ENCODE results near the gene MORC4. TPM values are rescaled to one million over a fixed set of nuclear protein-coding genes. Genes with fewer than 3 reads are reported as not detected.
A peak's percentile ranks its signal among the peaks of the same experiment; 100 is the strongest.

Gene MORC4
- total and polyA plus RNA-seq, 2 of the 4 experiments (the other 2 are of a cell fraction): 17.5 to 34.2 TPM

GRCh38 chrX:106897259-106897658 is 102.8 kb downstream of the MORC4 start:
- no peak overlapping the region for H3K23ac ChIP-seq (ENCODE audit: low read depth, low read length)
- H2BK120ac ChIP-seq (ENCODE audit: low read depth, low read length): no peak overlapping the region
- in situ Hi-C loops (cut with MboI; ENCODE audit: low sequenced_read_pairs): no loop called here
- peaks cover 11% of the 10 kb centered on the region; the same call in 1 of the 2 replicates for H3K9me1 ChIP-seq (ENCODE audit: insufficient read depth, low read length)
- H2AFZ ChIP-seq (replicated peaks; ENCODE audit: low read length, poor library complexity): peak overlapping the region; percentile 3
- H3K4me1 ChIP-seq (ENCODE audit: control insufficient read depth, insufficient read depth, low read length): 0 out of 2 replicates have a peak, but pooled peaks cover 3% of the 10 kb centered on the region
- no TSS peak for BruUV-seq (replicated peaks)
- H4K91ac ChIP-seq (ENCODE audit: insufficient read depth, low read depth, low read length): no peak overlapping the region
- no peaks in the 10 kb centered on the region for H3K36me3 ChIP-seq (ENCODE audit: control insufficient read depth, insufficient read depth, low read length)
- H3K27ac ChIP-seq (ENCODE audit: insufficient read depth, low read length): no peak overlapping the region
- H4K5ac ChIP-seq (ENCODE audit: low read depth, low read length): no peak overlapping the region
- ChIA-PET CTCF (interaction anchor here (3.0 kb wide), 1 partner anchor 62 kb away, joined by 18 read pairs; no protein-coding TSS in a partner anchor), POLR2A (ENCODE audit: unreplicated experiment) (interaction anchor here (0.7 kb wide), 1 partner anchor 539 kb away, joined by 6 read pairs; no protein-coding TSS in a partner anchor)
- no peak overlapping the region for H2BK20ac ChIP-seq (ENCODE audit: low read depth, low read length)
- H4K20me1 ChIP-seq (ENCODE audit: insufficient read depth, low read length): no peaks in the 10 kb centered on the region
- no peak overlapping the region for H2BK5ac ChIP-seq (ENCODE audit: low read depth, low read length, poor library complexity, severe bottlenecking)
- peaks cover 10% of the 10 kb centered on the region for H3K27me3 ChIP-seq (ENCODE audit: control insufficient read depth, insufficient read depth, low read length)
- H3K4me2 ChIP-seq (ENCODE audit: low read depth, low read length): no peak overlapping the region
- peak overlapping the region in 1 of 2 experiments; percentile 36; a peak in 1 of 4 replicates for H4K8ac ChIP-seq (ENCODE audit: low read depth in 2 of 2, low read length in 2 of 2)
- no peak overlapping the region for H3K56ac ChIP-seq (ENCODE audit: extremely low read depth, insufficient read depth, low read length)
- H2BK15ac ChIP-seq (ENCODE audit: low read depth, low read length): no peak overlapping the region
- DNase-seq: peak; percentile 63
- no peak overlapping the region for H3K14ac ChIP-seq (replicated peaks; ENCODE audit: low read depth, low read length)
- H3K4ac ChIP-seq (ENCODE audit: low read depth, low read length): no peak overlapping the region
- H2AK5ac ChIP-seq (ENCODE audit: low read depth, low read length): 0 out of 2 replicates have a peak overlapping the region, but pooled peaks have one; percentile 8
- no CpG with 5 or more reads among the region's 6 CpGs for WGBS, 2 experiments (ENCODE audit: extremely low coverage in 2 of 2, insufficient read length in 1 of 2)
- no peak for ATAC-seq (ENCODE audit: low read depth)
- intact Hi-C loops (cut with micrococcal nuclease): loop anchor here (10.0 kb wide), 6 partner anchors 128 to 998 kb away; partner anchors contain the start of genes PRPS1 and RBM41
- no peak overlapping the region for H3K18ac ChIP-seq (ENCODE audit: low read depth, low read length)
- H3K9me3 ChIP-seq (ENCODE audit: control insufficient read depth, insufficient read depth, low read length): no peaks in the 10 kb centered on the region
- H3K4me3 ChIP-seq (ENCODE audit: insufficient read depth, low read depth, low read length): no peak overlapping the region
- dilution Hi-C loops (cut with HindIII; ENCODE audit: low sequenced_read_pairs, unreplicated experiment): no loop called here
- no peak overlapping the region for H2AK9ac ChIP-seq (replicated peaks; ENCODE audit: low read depth, low read length, poor library complexity)
- H3K9ac ChIP-seq (ENCODE audit: low read depth, low read length): no peak overlapping the region
- TF ChIP-seq RAD21 (IDR thresholded peaks at IDR 0.05; ENCODE audit: low read length): no peak
- no peak for TF ChIP-seq MAFK (IDR thresholded peaks at IDR 0.05; ENCODE audit: low read depth, low read length)
- TF ChIP-seq BHLHE40 (IDR thresholded peaks at IDR 0.05; ENCODE audit: low read depth, low read length): no peak
- TF ChIP-seq MXI1 (IDR thresholded peaks at IDR 0.05; ENCODE audit: borderline replicate concordance, low read depth, low read length): no peak
- no peak for TF ChIP-seq USF2 (IDR thresholded peaks at IDR 0.05; ENCODE audit: low read depth, low read length)
- TF ChIP-seq CTCF (conservative IDR thresholded peaks at IDR 0.05; ENCODE audit: low read depth, low read length): no peak
- TF ChIP-seq CEBPB (IDR thresholded peaks at IDR 0.05; ENCODE audit: low read depth, low read length): no peak
- no peak for TF ChIP-seq ELK1 (IDR thresholded peaks at IDR 0.05; ENCODE audit: borderline replicate concordance, low read depth, low read length)
- TF ChIP-seq CHD1 (IDR thresholded peaks at IDR 0.05; ENCODE audit: low read depth, low read length): no peak
- no peak for TF ChIP-seq RCOR1 (IDR thresholded peaks at IDR 0.05; ENCODE audit: insufficient replicate concordance, low read length)
- no peak for TF ChIP-seq NFE2L2 (IDR thresholded peaks at IDR 0.05; ENCODE audit: low read depth, low read length)
- no peak for TF ChIP-seq POLR2A (IDR thresholded peaks at IDR 0.05; ENCODE audit: low read depth, low read length)
- no peak for TF ChIP-seq SMC3 (IDR thresholded peaks at IDR 0.05; ENCODE audit: low read depth, low read length)
- TF ChIP-seq RFX5 (IDR thresholded peaks at IDR 0.05; ENCODE audit: low read depth, low read length): no peak
- no peak for TF ChIP-seq FOS (IDR thresholded peaks at IDR 0.05; ENCODE audit: low read depth, low read length)
- no peak for TF ChIP-seq MAZ (IDR thresholded peaks at IDR 0.05; ENCODE audit: borderline replicate concordance, low read depth, low read length)
- H3K79me1 ChIP-seq (ENCODE audit: low read depth in 1 of 2, low read length in 2 of 2): no peaks in the 10 kb centered on the region
